GM12873 (cell line): ENCODE data around the gene TINAGL1.
A peak's percentile ranks its signal among the peaks of the same experiment; 100 is the strongest.

ENCODE experiments used
- CTCF ChIP-seq: IDR thresholded peaks from 2 replicates; pipeline ENCODE4 v1.5.1; 2012; ENCODE audit warnings: low read depth, mild to moderate bottlenecking, moderate library complexity, low read length, control low read depth; ENCODE audit not compliant: insufficient read depth; ENCODE audit errors: missing control alignments

TINAGL1 gene

GRCh38 chr1:31628931-31629556, 52.7 kb downstream of the TINAGL1 start:
- TF ChIP-seq CTCF: no peak

GRCh38 chr1:31632649-31633048, 56.3 kb downstream of the TINAGL1 start:
- TF ChIP-seq CTCF: no peak

DNA sequence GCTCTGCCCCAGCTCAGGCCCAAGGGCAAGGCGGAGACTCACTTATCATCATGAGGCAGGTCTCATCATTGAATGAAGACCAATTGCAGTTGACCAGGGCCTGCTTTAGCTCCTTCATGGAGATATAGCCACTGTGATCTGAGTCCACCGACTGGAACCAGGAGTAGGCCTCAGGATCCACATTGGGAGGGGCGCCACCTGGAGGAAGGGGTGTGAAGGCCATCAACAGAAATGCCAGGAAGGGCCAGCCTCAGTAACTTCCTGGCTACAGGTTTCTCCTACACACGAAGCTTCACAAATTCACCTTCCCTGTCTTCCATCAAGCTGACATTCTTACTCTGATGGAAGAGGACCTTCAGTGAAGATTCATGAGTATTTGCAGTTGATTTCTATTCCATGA, 56.8 kb downstream of the TINAGL1 start:
- peak; percentile 73 for TF ChIP-seq CTCF
